WTC11 (cell line): ENCODE data around the gene SNRPB2. TPM values are rescaled to one million over a fixed set of nuclear protein-coding genes. Genes with fewer than 3 reads are reported as not detected.

Source experiments
- ATAC-seq: fragments of 200-7000 bp; cut with Tn5 transposase; 2 replicates; pipeline ENCODE4 v1.10.0; 2021; ENCODE audit warnings: mild to moderate bottlenecking, moderate library complexity
- CTCF ChIA-PET: fragments of 300-600 bp; sonication (Branson Sonifier 250); formaldehyde crosslinking; loops from one replicate; lab custom pipeline; 2021; ENCODE audit warnings: antibody characterized with exemption; lab: Charles Lee
- POLR2A ChIA-PET: fragments of 350-600 bp; sonication (Branson Sonifier 250); formaldehyde crosslinking; loops from one replicate; lab custom pipeline; 2021; ENCODE audit warnings: antibody characterized with exemption; lab: Charles Lee
- DNase-seq: peaks from one replicate; pipeline ENCODE4 v3.0.0; 2021; ENCODE audit warnings: low spot score
- H3K27ac Mint-ChIP-seq: 2 replicates; pipeline ENCODE4 v1.8.0; 2021; ENCODE audit warnings: mixed read lengths
- H3K27me3 Mint-ChIP-seq: 2 replicates; pipeline ENCODE4 v1.8.0; 2021; ENCODE audit warnings: low read depth, mild to moderate bottlenecking, moderate library complexity, mixed read lengths
- H3K36me3 Mint-ChIP-seq: 2 replicates; pipeline ENCODE4 v1.8.0; 2021; ENCODE audit warnings: mixed read lengths
- H3K4me1 Mint-ChIP-seq: 2 replicates; pipeline ENCODE4 v1.8.0; 2022; ENCODE audit warnings: mixed read lengths
- H3K4me3 Mint-ChIP-seq: 2 replicates; pipeline ENCODE4 v1.8.0; 2021; ENCODE audit warnings: mild to moderate bottlenecking, moderate library complexity, mixed read lengths
- H3K9me3 Mint-ChIP-seq: 2 replicates; pipeline ENCODE4 v1.8.0; 2021; ENCODE audit warnings: mixed read lengths
- EMX1 ChIP-seq: fragments of 250-450 bp; sonication (Bioruptor Pico); IDR thresholded peaks from 2 replicates; pipeline ENCODE4 v1.8.0; 2021; ENCODE audit warnings: mild to moderate bottlenecking
- ESRRA ChIP-seq: sonication (generic); formaldehyde crosslinking; IDR thresholded peaks from 2 replicates; pipeline ENCODE4 v1.8.1; 2022; ENCODE audit warnings: mild to moderate bottlenecking, missing genetic modification reagents, borderline replicate concordance
- GABPB1 ChIP-seq: sonication (generic); formaldehyde crosslinking; IDR thresholded peaks from 2 replicates; pipeline ENCODE4 v1.8.1; 2023; ENCODE audit warnings: mild to moderate bottlenecking, missing genetic modification reagents
- GRHL2 ChIP-seq: fragments of 250-450 bp; sonication (Bioruptor Pico); IDR thresholded peaks from 2 replicates; pipeline ENCODE4 v1.8.0; 2022; ENCODE audit warnings: mild to moderate bottlenecking, moderate library complexity; ENCODE audit not compliant: insufficient replicate concordance, severe bottlenecking
- JAZF1 ChIP-seq: fragments of 250-450 bp; sonication (Bioruptor Pico); IDR thresholded peaks from 2 replicates; pipeline ENCODE4 v1.9.0; 2021; ENCODE audit warnings: moderate library complexity, mild to moderate bottlenecking, inconsistent platforms
- MYBL2 ChIP-seq: sonication (generic); formaldehyde crosslinking; IDR thresholded peaks from 2 replicates; pipeline ENCODE4 v1.8.1; 2023; ENCODE audit warnings: mild to moderate bottlenecking, moderate library complexity, missing genetic modification reagents
- NR1H2 ChIP-seq: sonication (generic); formaldehyde crosslinking; IDR thresholded peaks from 2 replicates; pipeline ENCODE4 v1.9.0; 2021; ENCODE audit warnings: mild to moderate bottlenecking, moderate library complexity, missing genetic modification reagents
- RORB ChIP-seq: fragments of 250-450 bp; sonication (Bioruptor Pico); IDR thresholded peaks from 2 replicates; pipeline ENCODE4 v1.9.0; 2021; ENCODE audit warnings: mild to moderate bottlenecking
- TCF7 ChIP-seq: sonication (generic); formaldehyde crosslinking; IDR thresholded peaks from 2 replicates; pipeline ENCODE4 v1.8.0; 2022; ENCODE audit warnings: mild to moderate bottlenecking, low read depth, missing genetic modification reagents, moderate library complexity
- ZNF121 ChIP-seq: sonication (generic); formaldehyde crosslinking; IDR thresholded peaks from 2 replicates; pipeline ENCODE4 v1.8.0; 2023; ENCODE audit warnings: missing genetic modification reagents
- ZNF138 ChIP-seq: sonication (generic); formaldehyde crosslinking; conservative IDR thresholded peaks from 2 replicates; pipeline ENCODE4 v1.8.1; 2022; ENCODE audit warnings: mild to moderate bottlenecking, moderate library complexity, missing genetic modification reagents
- ZNF396 ChIP-seq: fragments of 250-450 bp; sonication (Bioruptor Pico); IDR thresholded peaks from 2 replicates; pipeline ENCODE4 v1.8.0; 2021; ENCODE audit warnings: mild to moderate bottlenecking, moderate library complexity, borderline replicate concordance
- ZNF423 ChIP-seq: fragments of 250-450 bp; sonication (Bioruptor Pico); IDR thresholded peaks from 2 replicates; pipeline ENCODE4 v2.1.2; 2022; ENCODE audit warnings: mild to moderate bottlenecking, moderate library complexity
- ZNF512 ChIP-seq: sonication (generic); formaldehyde crosslinking; IDR thresholded peaks from 2 replicates; pipeline ENCODE4 v1.8.1; 2022; ENCODE audit warnings: missing genetic modification reagents, borderline replicate concordance
- ZNF671 ChIP-seq: fragments of 250-450 bp; sonication (Bioruptor Pico); IDR thresholded peaks from 2 replicates; pipeline ENCODE4 v1.8.0; 2021; ENCODE audit warnings: mild to moderate bottlenecking
- ZSCAN18 ChIP-seq: fragments of 250-450 bp; sonication (Bioruptor Pico); IDR thresholded peaks from 2 replicates; pipeline ENCODE4 v2.1.2; 2022; ENCODE audit warnings: mild to moderate bottlenecking, moderate library complexity
- total RNA-seq: library from RNA; stranded (reverse); gene quantifications from 3 replicates; pipeline ENCODE4 v1.2.3, GENCODE V29; 2021
- TF ChIP-seq, protein P1 (sequence below): fragments of 200-600 bp; IDR thresholded peaks from 2 replicates; pipeline ENCODE4 v1.8.0; 2022; ENCODE audit warnings: antibody characterized with exemption
- TF ChIP-seq, protein P2 (sequence below): sonication (generic); formaldehyde crosslinking; IDR thresholded peaks from 2 replicates; pipeline ENCODE4 v1.8.1; 2022; ENCODE audit warnings: low read depth, missing genetic modification reagents, borderline replicate concordance

Gene SNRPB2
- total RNA-seq, 1 experiment from 2014 or later, result 88.3 TPM

GRCh38 chr20:16760431-16761304 lies 30.8 kb downstream of the SNRPB2 start:
- ATAC-seq (peak; percentile 46), DNase-seq (peak; percentile 12)
- Mint-ChIP-seq H3K27me3 (peaks cover 6% of the 10 kb centered on the region; the same call in 1 of the 2 replicates), H3K27ac (no peak overlapping the region), H3K9me3 (peaks cover 32% of the 10 kb centered on the region), H3K36me3 (peaks cover 16% of the 10 kb centered on the region), H3K4me1 (peaks cover 29% of the 10 kb centered on the region), H3K4me3 (no peak overlapping the region)
- TF ChIP-seq, protein P1, sequence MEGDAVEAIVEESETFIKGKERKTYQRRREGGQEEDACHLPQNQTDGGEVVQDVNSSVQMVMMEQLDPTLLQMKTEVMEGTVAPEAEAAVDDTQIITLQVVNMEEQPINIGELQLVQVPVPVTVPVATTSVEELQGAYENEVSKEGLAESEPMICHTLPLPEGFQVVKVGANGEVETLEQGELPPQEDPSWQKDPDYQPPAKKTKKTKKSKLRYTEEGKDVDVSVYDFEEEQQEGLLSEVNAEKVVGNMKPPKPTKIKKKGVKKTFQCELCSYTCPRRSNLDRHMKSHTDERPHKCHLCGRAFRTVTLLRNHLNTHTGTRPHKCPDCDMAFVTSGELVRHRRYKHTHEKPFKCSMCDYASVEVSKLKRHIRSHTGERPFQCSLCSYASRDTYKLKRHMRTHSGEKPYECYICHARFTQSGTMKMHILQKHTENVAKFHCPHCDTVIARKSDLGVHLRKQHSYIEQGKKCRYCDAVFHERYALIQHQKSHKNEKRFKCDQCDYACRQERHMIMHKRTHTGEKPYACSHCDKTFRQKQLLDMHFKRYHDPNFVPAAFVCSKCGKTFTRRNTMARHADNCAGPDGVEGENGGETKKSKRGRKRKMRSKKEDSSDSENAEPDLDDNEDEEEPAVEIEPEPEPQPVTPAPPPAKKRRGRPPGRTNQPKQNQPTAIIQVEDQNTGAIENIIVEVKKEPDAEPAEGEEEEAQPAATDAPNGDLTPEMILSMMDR, result no peak
- TF ChIP-seq ZNF512, result no peak
- TF ChIP-seq GABPB1, result no peak
- TF ChIP-seq ZNF671 (CRISPR knock-in tag), result no peak
- no peak for TF ChIP-seq ZNF138 (CRISPR knock-in tag)
- no peak for TF ChIP-seq JAZF1 (CRISPR knock-in tag)
- CTCF ChIA-PET, result interaction anchor here (0.6 to 2.6 kb wide), 16 partner anchors 11 to 560 kb away, joined by 3 to 14 read pairs (median 4); partner anchors contain the start of genes OTOR and SNRPB2
- POLR2A ChIA-PET, result interaction anchor here (1.1 kb wide), 1 partner anchor 12 kb away, joined by 3 read pairs; the partner anchor contains the start of gene OTOR

DNA sequence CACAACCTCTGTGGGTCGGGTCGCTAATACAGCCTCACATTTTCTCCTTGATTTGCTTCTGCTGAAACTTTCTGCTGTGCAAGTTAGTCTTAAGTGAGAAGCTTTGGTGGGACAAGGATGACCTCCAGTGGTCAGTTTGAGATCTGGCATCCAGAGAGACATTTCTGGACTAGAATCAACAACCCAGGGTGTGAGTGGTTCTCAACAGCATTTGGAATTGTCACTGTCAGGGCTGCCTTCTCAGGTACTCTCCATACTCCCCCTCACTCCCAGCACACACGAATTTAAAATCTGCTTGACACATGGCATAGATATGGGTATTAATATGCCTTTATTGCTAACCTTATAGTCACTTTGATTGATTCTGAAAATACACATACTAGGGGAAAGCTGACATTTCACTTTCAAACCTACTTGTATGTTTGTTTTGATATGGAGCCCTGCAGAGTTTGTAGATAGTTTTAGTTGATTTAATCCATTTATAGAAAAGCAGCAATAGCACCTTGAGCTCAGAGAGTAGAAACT lies 31.5 kb downstream of the SNRPB2 start:
- Mint-ChIP-seq H3K27me3 (peaks cover 6% of the 10 kb centered on the region; the same call in 1 of the 2 replicates), H3K27ac (no peak overlapping the region), H3K4me3 (no peak overlapping the region), H3K9me3 (peaks cover 31% of the 10 kb centered on the region), H3K36me3 (peaks cover 13% of the 10 kb centered on the region), H3K4me1 (peaks cover 29% of the 10 kb centered on the region)
- DNase-seq, result peak; percentile 43
- TF ChIP-seq GABPB1 (no peak), NR1H2 (CRISPR knock-in tag) (no peak), TCF7 (CRISPR knock-in tag) (no peak), ZNF121 (CRISPR knock-in tag) (no peak)
- TF ChIP-seq, protein P1, result peak; percentile 53; the same call in 1 of the 2 replicates
- TF ChIP-seq, protein P2, sequence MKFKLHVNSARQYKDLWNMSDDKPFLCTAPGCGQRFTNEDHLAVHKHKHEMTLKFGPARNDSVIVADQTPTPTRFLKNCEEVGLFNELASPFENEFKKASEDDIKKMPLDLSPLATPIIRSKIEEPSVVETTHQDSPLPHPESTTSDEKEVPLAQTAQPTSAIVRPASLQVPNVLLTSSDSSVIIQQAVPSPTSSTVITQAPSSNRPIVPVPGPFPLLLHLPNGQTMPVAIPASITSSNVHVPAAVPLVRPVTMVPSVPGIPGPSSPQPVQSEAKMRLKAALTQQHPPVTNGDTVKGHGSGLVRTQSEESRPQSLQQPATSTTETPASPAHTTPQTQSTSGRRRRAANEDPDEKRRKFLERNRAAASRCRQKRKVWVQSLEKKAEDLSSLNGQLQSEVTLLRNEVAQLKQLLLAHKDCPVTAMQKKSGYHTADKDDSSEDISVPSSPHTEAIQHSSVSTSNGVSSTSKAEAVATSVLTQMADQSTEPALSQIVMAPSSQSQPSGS (CRISPR knock-in tag), result no peak
- CTCF ChIA-PET, result interaction anchor here (0.7 to 2.6 kb wide), 16 partner anchors 12 to 273 kb away, joined by 3 to 14 read pairs (median 4); partner anchors contain the start of genes OTOR and SNRPB2
- peak; percentile 91 for ATAC-seq
- POLR2A ChIA-PET, result interaction anchor here (1.1 kb wide), 1 partner anchor 13 kb away, joined by 3 read pairs; the partner anchor contains the start of gene OTOR

DNA sequence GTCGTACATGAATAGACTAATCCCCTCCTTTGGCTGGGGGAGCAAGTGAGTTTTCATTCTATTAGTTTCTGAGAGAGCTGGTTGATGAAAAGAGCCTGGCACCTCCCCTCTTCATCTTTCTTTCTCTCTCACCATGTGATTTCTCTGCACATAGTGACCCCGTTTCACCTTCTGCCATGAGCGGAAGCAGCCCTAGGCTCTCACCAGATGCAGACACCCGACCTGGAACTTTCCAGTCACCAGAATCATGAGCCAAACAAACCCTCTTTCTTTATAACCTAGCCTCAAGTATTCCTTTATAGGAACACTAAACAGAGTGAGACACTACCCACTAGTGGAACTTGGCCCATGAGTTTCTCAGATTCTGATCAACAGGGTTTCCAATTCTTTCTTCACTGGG lies 34.7 kb downstream of the SNRPB2 start:
- ATAC-seq (no peak), DNase-seq (no peak)
- H3K4me1 Mint-ChIP-seq, result peaks cover 29% of the 10 kb centered on the region
- peaks cover 38% of the 10 kb centered on the region for H3K9me3 Mint-ChIP-seq
- H3K36me3 Mint-ChIP-seq, result peaks cover 18% of the 10 kb centered on the region
- H3K4me3 Mint-ChIP-seq, result no peak overlapping the region
- POLR2A ChIA-PET, result no interaction called here
- CTCF ChIA-PET, result interaction anchor here (1.2 kb wide), 1 partner anchor 247 kb away, joined by 4 read pairs; no protein-coding TSS in a partner anchor
- H3K27ac Mint-ChIP-seq, result no peak overlapping the region
- peaks cover 6% of the 10 kb centered on the region; the same call in 1 of the 2 replicates for H3K27me3 Mint-ChIP-seq
- TF ChIP-seq ZSCAN18 (CRISPR knock-in tag), result no peak
- TF ChIP-seq GRHL2, result no peak
- TF ChIP-seq ESRRA, result no peak
- no peak for TF ChIP-seq ZNF423 (CRISPR knock-in tag)
- TF ChIP-seq MYBL2 (CRISPR knock-in tag), result no peak
- no peak for TF ChIP-seq ZNF396 (CRISPR knock-in tag)
- TF ChIP-seq EMX1, result no peak
- no peak for TF ChIP-seq RORB (CRISPR knock-in tag)
- no peak for TF ChIP-seq GABPB1
